Raji (cell line): ENCODE measurements around the gene HSPA1L.
A peak's percentile ranks its signal among the peaks of the same experiment; 100 is the strongest.

Source experiments
- POLR2A ChIP-seq: IDR thresholded peaks from 2 replicates; pipeline ENCODE4 v1.6.1; 2011; ENCODE audit warnings: low read depth, low read length, control low read depth; ENCODE audit not compliant: insufficient read depth

Gene HSPA1L

DNA sequence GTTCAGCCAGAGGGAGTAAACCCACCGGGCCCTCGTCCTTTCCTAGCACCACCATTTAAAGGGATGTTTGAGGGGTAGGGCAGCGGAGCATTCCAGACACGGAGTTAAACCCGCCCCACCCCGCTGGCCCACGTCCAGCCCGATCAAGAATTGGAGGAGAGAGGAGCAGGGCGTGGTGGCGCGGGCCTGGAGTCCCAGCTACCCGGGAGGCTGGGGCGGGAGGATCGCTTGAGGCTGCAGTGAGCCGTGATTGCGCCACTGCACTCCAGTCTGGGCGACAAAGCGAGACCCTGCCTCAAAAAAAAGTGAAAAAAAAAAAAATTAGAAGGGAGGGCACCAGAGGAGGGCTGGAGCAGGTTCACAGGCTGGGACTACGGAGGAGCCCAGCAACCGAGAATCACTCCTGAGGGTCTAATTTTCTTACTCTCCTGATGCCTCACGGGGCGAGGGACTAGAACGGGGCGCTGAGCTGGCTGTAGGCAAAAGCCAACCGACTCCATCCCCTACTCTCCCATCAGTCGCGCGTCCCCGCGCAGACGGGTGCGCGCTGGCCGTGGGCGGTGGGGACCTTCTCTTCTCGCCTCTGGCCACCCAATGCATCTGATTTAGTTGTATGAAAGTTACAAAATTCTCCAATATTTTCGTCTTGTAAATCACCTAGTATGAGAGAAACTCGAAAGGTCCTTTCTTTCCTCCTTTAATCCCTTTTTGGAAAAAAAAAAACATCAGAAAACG lies 6.4 kb upstream of the HSPA1L start:
- TF ChIP-seq POLR2A = peak; percentile 71

DNA sequence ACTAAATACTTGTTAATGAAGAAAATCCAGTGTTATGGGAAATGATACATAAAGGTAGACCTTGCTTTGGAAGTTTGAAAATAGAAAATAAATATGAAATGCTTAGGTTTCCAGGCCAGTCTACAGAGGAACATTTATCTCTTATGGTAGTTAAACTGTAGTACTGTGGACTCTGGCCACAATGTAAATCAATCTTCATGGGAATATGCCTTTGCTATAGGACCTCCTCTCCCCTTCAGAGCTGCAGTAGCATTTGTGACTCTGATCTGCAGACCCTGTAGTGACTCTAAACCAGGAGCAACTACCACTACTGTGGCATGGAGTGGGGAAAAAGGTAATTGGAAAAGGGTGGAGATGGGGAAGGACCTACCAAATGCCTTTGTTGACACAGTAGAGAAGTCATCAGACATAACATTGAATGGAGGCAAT lies 4.8 kb upstream of the HSPA1L start:
- TF ChIP-seq POLR2A = no peak

- no peak for TF ChIP-seq POLR2A
Measured at GRCh38 chr6:31814677-31815024, 432 bp downstream of the HSPA1L start.

DNA sequence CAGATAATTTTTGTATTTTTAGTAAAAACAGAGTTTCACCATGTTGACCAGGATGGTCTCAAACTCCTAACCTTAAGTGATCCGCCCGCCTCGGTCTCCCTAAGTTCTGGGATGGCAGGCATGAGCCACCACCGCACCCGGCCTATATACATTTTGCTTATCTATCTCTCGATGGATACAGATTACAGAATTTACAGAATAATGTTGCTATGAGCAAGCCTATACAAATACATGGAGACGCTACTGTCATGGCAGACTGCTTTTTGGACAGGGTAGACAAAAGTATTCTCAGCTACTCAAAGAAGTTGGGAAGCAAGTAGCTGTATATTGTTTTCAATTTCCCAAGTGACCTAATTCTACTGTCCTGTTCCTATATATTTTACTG lies 1.6 kb downstream of the HSPA1L start:
- TF ChIP-seq POLR2A = no peak

GRCh38 chr6:31811645-31812044 lies 3.4 kb downstream of the HSPA1L start:
- no peak for TF ChIP-seq POLR2A

DNA sequence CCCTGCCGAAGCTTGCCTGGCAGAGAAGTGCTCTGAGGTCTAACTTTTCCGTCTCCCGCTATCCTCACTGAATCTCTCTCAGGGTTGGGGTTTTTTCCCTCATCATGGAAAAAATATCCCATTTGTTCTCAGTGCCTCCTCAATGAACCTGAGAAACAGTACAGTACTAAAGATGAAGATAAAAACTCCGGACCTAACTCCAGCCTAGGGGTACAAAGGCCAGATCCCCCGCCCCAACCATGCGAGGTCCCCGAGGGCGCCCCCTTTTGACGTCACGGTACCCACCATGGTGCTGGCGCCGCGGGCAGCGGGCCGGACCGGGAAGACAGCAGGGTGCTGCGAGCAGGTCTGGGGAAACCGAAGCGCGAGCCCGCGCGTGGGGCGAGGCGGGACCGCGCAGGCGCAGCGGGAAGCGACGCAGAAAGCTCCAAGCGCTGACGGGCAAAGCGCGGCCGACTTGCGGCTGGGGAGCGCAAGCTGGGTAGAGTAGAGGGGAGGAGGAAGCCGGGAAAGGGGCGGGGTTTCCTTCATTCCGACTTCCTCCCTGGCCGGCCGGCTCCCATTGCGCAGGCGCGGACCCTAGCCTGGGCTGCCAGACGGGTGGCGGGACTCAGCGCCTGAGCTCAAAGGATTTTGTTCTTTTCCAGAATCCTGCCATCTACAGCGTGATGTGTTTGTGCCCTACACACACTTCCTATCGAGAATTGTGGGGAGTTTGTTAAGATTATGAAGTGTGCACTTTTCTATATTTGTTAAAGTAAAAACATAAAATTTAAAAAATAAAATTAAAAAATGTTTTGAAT lies 8.4 kb downstream of the HSPA1L start, which contains the start of gene LSM2:
Gene LSM2, minus strand, starts transcription at position 497 of the 803 bp plus-strand sequence. Its CDS starts 209 bp downstream, at position 288.
- TF ChIP-seq POLR2A = peak; percentile 93

GRCh38 chr6:31805939-31806469 lies 9.1 kb downstream of the HSPA1L start:
- no peak for TF ChIP-seq POLR2A

- no peak for TF ChIP-seq POLR2A
Measured at GRCh38 chr6:31799781-31800180, 15.3 kb downstream of the HSPA1L start.

DNA sequence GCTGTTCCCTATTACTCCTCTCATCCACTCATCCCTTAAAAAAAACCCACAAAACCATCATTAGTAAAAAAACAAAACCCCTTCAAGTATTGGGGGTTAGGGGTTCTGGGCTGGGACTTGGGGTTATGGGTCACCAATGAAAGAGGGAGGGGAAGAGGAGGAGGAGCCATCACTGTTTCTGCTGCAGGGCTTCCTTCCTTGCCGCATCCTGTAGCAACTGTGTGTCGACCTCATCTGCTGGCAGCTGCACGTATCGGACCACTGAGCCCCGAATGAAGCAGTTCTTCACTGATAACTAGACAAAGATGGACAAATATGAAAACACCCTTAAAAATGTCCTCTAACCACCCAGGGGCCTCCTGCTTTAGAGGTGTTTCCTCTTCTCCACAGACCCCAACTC lies 17.5 kb downstream of the HSPA1L start:
- no peak for TF ChIP-seq POLR2A

DNA sequence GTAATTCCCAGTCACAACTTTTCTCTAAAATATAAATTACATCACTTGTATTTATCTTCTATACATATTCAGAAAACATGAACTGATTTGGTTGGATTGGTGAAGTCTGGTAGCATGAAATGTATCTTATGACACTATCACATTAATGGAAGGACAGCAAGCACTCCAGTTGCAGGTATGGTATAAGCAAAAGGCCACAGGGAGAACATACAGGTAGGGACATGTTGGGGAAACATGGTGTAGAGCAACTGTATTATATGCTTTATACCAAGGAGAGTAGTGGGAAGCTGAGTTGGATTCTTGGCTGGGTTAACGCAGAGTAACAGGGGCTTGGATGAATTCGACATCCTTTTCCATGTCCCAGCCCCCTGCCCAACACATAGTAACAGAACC lies 18.1 kb downstream of the HSPA1L start:
- no peak for TF ChIP-seq POLR2A

GRCh38 chr6:31795616-31796298 lies 19.3 kb downstream of the HSPA1L start, which contains the start of gene VARS1:
Gene VARS1 (minus strand): TSS chr6:31795752. CDS start chr6:31795217, 535 bp downstream.
- peak; percentile 61 for TF ChIP-seq POLR2A

- no peak for TF ChIP-seq POLR2A
Measured at GRCh38 chr6:31794866-31795615, 20.0 kb downstream of the HSPA1L start.

- peak; percentile 18; the same call in 1 of the 2 replicates for TF ChIP-seq POLR2A
Measured at GRCh38 chr6:31794294-31794865, 20.7 kb downstream of the HSPA1L start.

GRCh38 chr6:31792761-31793171 lies 22.3 kb downstream of the HSPA1L start:
- no peak for TF ChIP-seq POLR2A
